Epidermal melanocyte (primary cell): ENCODE measurements around the gene EEIG1.
A peak's percentile ranks its signal among the peaks of the same experiment; 100 is the strongest.

Source experiments
- DNase-seq: peaks from one replicate; pipeline ENCODE4 v3.0.0; 2011; ENCODE audit warnings: low spot score; ENCODE audit not compliant: insufficient read length

EEIG1 gene

GRCh38 chr9:127961155-127961490, 19.7 kb downstream of the EEIG1 start:
- no peak for DNase-seq

GRCh38 chr9:127960410-127961154, 20.2 kb downstream of the EEIG1 start:
- no peak for DNase-seq

GRCh38 chr9:127959841-127960409, 20.9 kb downstream of the EEIG1 start:
- no peak for DNase-seq

GRCh38 chr9:127959398-127959797, 21.4 kb downstream of the EEIG1 start:
- no peak for DNase-seq

GRCh38 chr9:127958728-127959127, 22.1 kb downstream of the EEIG1 start:
- DNase-seq: no peak

- no peak for DNase-seq
Measured at GRCh38 chr9:127955294-127956015, 25.3 kb downstream of the EEIG1 start.

GRCh38 chr9:127954831-127955293, 25.9 kb downstream of the EEIG1 start:
- no peak for DNase-seq

GRCh38 chr9:127953768-127954505, 26.9 kb downstream of the EEIG1 start:
- DNase-seq: no peak

- no peak for DNase-seq
Measured at GRCh38 chr9:127953154-127953553, 27.6 kb downstream of the EEIG1 start.

- DNase-seq: peak; percentile 85
Measured at GRCh38 chr9:127950513-127951289, 30.1 kb downstream of the EEIG1 start.

GRCh38 chr9:127949827-127950512, 30.8 kb downstream of the EEIG1 start:
- DNase-seq: no peak

GRCh38 chr9:127947841-127948710, 32.7 kb downstream of the EEIG1 start:
- no peak for DNase-seq

- no peak for DNase-seq
Measured at GRCh38 chr9:127946728-127947127, 34.1 kb downstream of the EEIG1 start.

- DNase-seq: no peak
Measured at GRCh38 chr9:127945942-127946341, 34.8 kb downstream of the EEIG1 start.

GRCh38 chr9:127945338-127945737, 35.5 kb downstream of the EEIG1 start:
- DNase-seq: no peak

GRCh38 chr9:127944586-127945218, 36.1 kb downstream of the EEIG1 start:
- no peak for DNase-seq

- DNase-seq: peak; percentile 64
Measured at GRCh38 chr9:127943731-127944144, 37.1 kb downstream of the EEIG1 start.

GRCh38 chr9:127943011-127943662, 37.7 kb downstream of the EEIG1 start:
- no peak for DNase-seq
